HL-60 (cell line): ENCODE measurements around the gene BAIAP2L1.

Experiments
- DNase-seq, 2 experiments: peaks; one replicate each; pipeline ENCODE4 v3.0.0-alpha.2; 2010 to 2020; ENCODE audit warnings: low read depth in 1 of 2, low spot score in 1 of 2
- H3K27ac ChIP-seq: fragments of 250-450 bp; sonication (Bioruptor Pico); replicated peaks from 2 replicates; pipeline ENCODE4 v1.5.1; 2020; ENCODE audit warnings: mild to moderate bottlenecking, moderate library complexity
- H3K27me3 ChIP-seq: fragments of 250-450 bp; sonication (Bioruptor Pico); 2 replicates; pipeline ENCODE4 v1.5.1; 2021; ENCODE audit warnings: mild to moderate bottlenecking, moderate library complexity; ENCODE audit not compliant: insufficient read depth, poor library complexity, severe bottlenecking
- H3K4me3 ChIP-seq: replicated peaks from 2 replicates; pipeline ENCODE4 v1.5.1; 2011; ENCODE audit warnings: mild to moderate bottlenecking, control low read depth, low read length; ENCODE audit not compliant: insufficient read depth
- GABPA ChIP-seq: IDR thresholded peaks from 2 replicates; pipeline ENCODE4 v1.6.1; 2012; ENCODE audit warnings: low read depth
- POLR2AphosphoS5 ChIP-seq: IDR thresholded peaks from 2 replicates; pipeline ENCODE4 v1.6.1; 2012; ENCODE audit warnings: low read depth
- SPI1 ChIP-seq: IDR thresholded peaks from 2 replicates; pipeline ENCODE4 v1.6.1; 2012; ENCODE audit warnings: low read depth, mild to moderate bottlenecking, borderline replicate concordance
- TF ChIP-seq, protein P1 (sequence below): IDR thresholded peaks from one replicate; pipeline ENCODE4 v1.5.1; 2011; ENCODE audit warnings: low read length, control low read depth, inconsistent platforms; ENCODE audit not compliant: insufficient read depth
- TF ChIP-seq, protein P2 (sequence below): IDR thresholded peaks from 2 replicates; pipeline ENCODE4 v1.6.1; 2012; ENCODE audit warnings: low read depth; ENCODE audit not compliant: insufficient replicate concordance

The BAIAP2L1 gene

GRCh38 chr7:98352621-98353020, 48.3 kb downstream of the BAIAP2L1 start:
- Histone ChIP-seq H3K27me3 (no peaks in the 10 kb centered on the region), H3K4me3 (no peak overlapping the region), H3K27ac (no peak overlapping the region)
- DNase-seq: no peak
- TF ChIP-seq, protein P1, sequence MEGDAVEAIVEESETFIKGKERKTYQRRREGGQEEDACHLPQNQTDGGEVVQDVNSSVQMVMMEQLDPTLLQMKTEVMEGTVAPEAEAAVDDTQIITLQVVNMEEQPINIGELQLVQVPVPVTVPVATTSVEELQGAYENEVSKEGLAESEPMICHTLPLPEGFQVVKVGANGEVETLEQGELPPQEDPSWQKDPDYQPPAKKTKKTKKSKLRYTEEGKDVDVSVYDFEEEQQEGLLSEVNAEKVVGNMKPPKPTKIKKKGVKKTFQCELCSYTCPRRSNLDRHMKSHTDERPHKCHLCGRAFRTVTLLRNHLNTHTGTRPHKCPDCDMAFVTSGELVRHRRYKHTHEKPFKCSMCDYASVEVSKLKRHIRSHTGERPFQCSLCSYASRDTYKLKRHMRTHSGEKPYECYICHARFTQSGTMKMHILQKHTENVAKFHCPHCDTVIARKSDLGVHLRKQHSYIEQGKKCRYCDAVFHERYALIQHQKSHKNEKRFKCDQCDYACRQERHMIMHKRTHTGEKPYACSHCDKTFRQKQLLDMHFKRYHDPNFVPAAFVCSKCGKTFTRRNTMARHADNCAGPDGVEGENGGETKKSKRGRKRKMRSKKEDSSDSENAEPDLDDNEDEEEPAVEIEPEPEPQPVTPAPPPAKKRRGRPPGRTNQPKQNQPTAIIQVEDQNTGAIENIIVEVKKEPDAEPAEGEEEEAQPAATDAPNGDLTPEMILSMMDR: no peak
- TF ChIP-seq SPI1 (no peak), POLR2AphosphoS5 (no peak), GABPA (no peak)
- TF ChIP-seq, protein P2, sequence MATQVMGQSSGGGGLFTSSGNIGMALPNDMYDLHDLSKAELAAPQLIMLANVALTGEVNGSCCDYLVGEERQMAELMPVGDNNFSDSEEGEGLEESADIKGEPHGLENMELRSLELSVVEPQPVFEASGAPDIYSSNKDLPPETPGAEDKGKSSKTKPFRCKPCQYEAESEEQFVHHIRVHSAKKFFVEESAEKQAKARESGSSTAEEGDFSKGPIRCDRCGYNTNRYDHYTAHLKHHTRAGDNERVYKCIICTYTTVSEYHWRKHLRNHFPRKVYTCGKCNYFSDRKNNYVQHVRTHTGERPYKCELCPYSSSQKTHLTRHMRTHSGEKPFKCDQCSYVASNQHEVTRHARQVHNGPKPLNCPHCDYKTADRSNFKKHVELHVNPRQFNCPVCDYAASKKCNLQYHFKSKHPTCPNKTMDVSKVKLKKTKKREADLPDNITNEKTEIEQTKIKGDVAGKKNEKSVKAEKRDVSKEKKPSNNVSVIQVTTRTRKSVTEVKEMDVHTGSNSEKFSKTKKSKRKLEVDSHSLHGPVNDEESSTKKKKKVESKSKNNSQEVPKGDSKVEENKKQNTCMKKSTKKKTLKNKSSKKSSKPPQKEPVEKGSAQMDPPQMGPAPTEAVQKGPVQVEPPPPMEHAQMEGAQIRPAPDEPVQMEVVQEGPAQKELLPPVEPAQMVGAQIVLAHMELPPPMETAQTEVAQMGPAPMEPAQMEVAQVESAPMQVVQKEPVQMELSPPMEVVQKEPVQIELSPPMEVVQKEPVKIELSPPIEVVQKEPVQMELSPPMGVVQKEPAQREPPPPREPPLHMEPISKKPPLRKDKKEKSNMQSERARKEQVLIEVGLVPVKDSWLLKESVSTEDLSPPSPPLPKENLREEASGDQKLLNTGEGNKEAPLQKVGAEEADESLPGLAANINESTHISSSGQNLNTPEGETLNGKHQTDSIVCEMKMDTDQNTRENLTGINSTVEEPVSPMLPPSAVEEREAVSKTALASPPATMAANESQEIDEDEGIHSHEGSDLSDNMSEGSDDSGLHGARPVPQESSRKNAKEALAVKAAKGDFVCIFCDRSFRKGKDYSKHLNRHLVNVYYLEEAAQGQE: no peak

GRCh38 chr7:98351136-98351535, 49.8 kb downstream of the BAIAP2L1 start:
- Histone ChIP-seq H3K27me3 (no peaks in the 10 kb centered on the region), H3K27ac (no peak overlapping the region), H3K4me3 (no peak overlapping the region)
- TF ChIP-seq GABPA (no peak), POLR2AphosphoS5 (no peak), SPI1 (no peak)
- TF ChIP-seq, protein P1: no peak
- TF ChIP-seq, protein P2: no peak
- no peak for DNase-seq

DNA sequence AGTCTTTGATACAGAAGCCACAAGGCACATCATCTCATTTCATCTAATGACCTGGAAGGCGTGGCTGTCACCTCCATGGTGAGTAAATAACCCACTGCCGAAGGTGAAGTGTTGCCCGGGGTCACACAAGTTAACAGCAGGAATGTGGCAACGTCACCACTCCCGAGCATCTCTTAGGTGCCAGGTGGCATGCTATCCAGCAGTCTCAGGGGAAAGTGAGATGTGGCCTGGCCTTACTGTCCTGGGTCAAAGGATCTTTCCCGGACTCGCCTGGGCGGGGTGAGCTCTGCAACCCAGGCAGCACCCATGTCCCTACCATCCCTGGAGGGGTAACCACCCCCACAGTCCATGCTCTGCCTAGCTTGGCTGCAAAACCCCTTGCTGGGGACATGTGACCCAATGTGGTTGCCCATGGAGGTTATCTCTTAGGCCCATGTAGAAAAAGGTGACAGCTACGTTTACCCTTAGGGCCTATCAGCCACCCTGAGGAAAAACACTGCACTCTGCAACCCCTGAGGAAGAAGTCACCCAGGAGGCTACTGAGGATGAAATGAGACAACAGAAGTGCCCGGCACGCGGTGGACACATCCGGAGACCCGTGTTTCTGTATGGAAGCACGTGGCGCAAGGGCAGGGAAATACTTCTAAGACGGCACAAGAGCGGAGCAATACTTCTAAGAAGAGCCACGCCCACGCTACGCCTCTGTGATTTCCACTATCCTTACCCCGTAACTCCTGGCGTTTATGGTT, 52.0 kb downstream of the BAIAP2L1 start:
- H3K27ac ChIP-seq: no peak overlapping the region
- no peak overlapping the region for H3K4me3 ChIP-seq
- TF ChIP-seq, protein P2: no peak
- TF ChIP-seq POLR2AphosphoS5 (no peak), GABPA (no peak), SPI1 (no peak)
- TF ChIP-seq, protein P1: no peak
- no peak for DNase-seq
- H3K27me3 ChIP-seq: no peaks in the 10 kb centered on the region
